Measurements from ENCODE around the gene ZMYM3. TPM values are rescaled to one million over a fixed set of nuclear protein-coding genes. Genes with fewer than 3 reads are reported as not detected.
A peak's percentile ranks its signal among the peaks of the same experiment; 100 is the strongest.

ZMYM3 gene
- total RNA-seq, 1 experiment from 2014 or later: 23.2 TPM

DNA sequence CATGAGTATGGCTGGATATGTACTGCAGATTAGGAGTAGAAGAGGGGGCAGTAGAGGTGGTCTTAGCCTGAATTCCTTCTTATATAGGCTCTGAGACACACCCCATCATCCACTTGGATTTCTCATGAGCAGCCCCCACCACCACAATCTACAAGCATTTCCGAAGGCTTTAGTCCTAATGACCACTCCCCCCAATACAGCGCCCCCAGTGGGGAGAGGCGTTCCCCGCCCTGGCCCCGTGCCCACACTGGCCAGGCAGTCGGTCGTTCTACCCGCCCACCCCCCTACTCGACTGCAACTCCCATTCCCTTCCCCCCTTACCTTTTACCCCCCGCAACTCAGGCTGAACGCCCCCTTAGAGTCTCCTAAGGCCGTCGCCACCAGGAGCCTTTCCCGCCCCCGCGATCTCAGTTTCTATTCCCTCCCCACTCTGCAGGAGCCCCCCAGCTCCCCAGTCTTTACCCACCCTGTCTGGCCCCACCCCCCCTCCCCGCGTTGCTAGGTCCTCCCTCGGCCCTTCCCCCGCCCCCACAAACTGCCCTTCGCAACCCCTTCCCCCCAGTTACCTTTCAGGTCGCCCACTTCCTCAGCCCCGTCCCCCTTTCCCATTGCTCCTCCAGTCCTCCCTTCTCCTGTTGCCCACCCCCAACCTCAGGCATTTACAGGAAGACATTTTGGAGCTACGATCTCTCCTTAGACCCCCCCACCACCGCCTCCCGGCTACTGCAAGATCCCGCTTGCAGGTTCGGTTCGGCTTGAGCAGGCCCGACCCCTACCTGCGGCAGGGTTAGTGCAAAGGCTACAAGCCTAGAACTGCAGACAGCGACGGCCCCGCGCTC, 468 bp downstream of the ZMYM3 start:
- peak; percentile 48 for DNase-seq (ENCODE audit: low read depth)

DNA sequence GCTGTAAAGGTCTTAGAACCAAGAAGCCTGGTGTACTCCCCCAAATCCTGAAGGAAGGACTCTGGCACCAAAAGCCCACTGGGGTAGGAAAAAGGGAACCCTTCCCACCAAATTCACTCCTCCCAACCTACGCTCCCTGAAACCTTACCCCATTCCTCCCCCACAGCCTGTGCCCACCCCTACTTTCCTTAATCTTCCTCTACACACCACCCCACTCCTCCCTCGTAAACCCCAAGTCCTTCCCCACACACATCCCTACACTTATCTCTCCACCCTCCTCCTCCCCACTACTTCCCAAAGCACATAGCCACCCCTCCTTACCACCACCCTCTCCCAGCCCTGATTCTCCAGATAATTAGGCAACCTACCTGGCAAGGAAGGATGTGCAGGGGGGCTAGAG, 1.7 kb downstream of the ZMYM3 start:
- no peak for DNase-seq (ENCODE audit: low read depth)

DNA sequence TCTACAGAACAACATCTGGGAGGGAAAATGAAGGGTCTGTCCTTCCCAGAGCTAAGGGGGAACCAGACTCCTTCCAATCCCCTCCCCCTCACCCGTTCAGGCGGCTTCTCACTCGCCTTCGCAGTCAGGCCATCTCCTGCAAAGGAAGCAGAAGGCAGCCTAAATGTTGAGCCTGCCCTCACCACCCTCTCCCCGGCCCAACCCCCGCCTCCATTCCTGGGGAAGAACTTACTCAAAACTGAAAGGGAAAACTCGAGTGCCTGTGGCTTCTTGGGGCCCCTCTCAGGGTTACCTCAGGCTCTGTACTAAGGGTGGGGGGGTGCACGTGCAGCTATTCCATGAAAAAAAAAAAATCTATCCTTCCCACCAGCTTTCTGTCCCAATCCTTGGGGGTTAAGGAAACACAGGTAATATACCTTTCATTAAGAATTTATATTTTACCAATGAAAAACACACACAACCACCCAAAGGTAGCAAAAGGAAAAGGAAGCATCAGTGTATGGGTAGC, 2.4 kb downstream of the ZMYM3 start:
- no peak for DNase-seq (ENCODE audit: low read depth)

GRCh38 chrX:71250841-71251240, 3.1 kb downstream of the ZMYM3 start:
- DNase-seq (ENCODE audit: low read depth): no peak

DNA sequence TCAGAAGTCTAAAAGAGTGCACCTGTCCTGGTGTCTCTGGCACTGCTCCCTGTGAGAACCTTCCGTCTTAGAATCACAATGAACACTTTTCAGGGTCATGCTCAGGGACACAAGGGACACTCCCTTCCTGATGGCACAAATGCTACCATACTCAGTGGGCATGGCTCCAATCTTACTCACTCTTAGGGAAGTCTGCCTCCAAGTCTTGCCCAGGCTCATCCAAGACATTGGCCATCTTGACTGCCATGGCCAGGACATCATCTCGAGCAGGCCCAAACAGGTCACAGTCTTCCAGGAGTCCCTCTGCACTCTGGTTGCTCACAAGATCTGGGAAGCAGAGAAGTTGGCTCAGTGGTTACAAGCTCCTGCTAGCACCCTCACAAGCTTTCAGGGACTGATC, 8.8 kb downstream of the ZMYM3 start:
- no peak for DNase-seq (ENCODE audit: low read depth)

DNA sequence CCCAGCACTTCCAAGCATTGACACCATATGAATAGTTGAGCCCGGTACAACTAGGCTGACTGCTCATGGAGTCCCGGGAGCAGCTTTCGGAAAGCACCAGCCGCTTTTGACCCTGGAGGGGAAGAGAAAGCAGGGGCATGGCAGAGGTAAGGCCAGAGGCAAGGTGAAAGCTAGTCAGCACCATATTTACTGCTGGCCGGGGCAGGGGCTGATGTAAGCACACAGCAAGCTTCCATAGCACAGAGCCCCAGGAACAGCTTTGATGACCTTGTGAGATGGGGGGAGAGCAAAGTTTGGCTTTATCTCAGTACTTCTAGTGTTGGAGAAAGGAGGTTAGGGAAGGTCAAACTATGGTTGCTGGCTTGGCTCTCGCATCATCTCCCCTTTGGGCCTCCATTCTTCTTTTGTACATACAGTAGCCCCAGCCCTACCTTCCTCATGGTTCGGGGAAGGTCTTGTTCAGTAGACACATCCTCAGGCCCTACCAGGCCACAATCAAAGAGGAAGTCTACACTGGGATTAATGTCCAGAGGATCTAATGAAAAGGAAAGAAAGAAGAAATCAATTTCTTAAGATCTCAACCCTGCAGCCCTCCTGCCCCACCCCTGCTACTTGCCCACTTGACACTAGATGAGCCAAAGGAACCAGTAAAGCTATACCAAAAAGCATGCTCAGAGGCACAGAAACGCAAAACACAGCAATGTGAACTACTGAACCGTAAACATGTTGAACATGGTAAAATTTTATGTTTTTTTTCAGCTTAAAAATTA, 9.4 kb downstream of the ZMYM3 start:
- no peak for DNase-seq (ENCODE audit: low read depth)

DNA sequence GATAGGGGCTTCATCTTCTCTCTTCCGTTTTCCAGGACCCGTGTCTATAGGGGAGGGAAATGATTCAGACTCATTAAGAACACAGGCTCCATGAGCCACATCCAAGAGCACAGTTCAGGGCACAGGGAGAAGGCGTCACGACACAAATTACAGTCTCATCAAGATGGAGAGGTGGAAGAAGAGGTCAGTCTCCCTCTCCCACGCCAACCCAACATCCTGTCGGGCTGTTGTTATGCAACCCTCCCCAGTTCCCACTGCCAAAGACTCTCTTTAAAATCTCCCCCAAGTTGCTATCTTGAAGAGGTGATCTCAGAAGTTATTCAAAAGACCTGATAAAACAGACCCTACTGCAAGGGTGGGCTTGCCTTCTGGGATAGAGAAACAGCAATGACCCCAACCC, 12.6 kb downstream of the ZMYM3 start:
- no peak for DNase-seq (ENCODE audit: low read depth)

- no peak for DNase-seq (ENCODE audit: low read depth)
These were observed 14.2 kb downstream of the ZMYM3 start for GRCh38 chrX:71239781-71240180.

GRCh38 chrX:71236836-71237235, 17.1 kb downstream of the ZMYM3 start:
- no peak for DNase-seq (ENCODE audit: low read depth)

DNA sequence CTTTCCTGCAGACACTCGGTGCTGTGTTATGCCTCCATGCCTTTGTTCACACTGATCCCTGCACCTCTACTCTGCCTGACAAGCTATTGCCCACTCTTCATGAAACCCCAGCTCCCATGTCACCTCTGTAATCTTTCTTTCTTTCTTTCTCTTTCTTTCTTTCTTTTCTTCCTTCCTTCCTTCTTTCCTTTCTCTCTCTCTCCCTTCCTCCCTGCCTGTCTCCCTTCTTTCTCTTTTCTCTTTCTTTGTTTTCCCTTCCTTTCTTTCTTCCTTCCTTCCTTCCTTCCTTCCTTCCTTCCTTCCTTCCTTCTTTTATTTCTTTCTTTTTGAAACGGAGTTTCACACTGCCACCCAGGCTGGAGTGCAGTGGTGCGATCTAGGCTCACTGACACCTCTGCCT, 18.5 kb downstream of the ZMYM3 start:
- DNase-seq (ENCODE audit: low read depth): no peak

DNA sequence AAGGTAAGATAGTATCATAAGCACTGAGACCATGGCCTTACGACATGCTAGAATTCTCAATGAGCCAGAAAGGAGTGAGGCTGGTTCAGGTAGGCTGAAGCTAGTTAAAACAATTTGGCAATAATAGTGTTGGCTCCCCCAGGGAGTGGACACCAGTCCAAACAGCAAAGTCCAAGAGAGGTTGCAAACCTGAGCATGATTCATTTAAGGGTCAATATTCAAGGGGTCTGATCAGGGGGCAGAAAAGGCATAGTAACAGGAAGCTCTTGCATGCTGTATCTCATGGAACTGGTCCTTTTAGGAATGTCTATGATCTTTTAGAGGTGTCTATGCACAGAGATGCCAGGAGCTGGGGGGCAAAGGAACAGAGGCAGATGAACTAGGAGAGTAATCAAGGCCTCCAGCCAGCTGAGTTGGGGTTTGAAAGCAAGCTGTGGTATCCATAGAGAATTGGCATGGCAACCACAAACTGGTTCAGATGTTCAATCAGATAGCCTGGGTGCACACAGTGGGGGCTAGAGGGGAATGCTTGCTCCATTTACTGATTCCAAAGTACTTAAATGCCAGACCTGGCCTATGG, 25.8 kb downstream of the ZMYM3 start:
- DNase-seq (ENCODE audit: low read depth): no peak

GRCh38 chrX:71227370-71228062, 26.4 kb downstream of the ZMYM3 start:
- DNase-seq (ENCODE audit: low read depth): no peak

DNA sequence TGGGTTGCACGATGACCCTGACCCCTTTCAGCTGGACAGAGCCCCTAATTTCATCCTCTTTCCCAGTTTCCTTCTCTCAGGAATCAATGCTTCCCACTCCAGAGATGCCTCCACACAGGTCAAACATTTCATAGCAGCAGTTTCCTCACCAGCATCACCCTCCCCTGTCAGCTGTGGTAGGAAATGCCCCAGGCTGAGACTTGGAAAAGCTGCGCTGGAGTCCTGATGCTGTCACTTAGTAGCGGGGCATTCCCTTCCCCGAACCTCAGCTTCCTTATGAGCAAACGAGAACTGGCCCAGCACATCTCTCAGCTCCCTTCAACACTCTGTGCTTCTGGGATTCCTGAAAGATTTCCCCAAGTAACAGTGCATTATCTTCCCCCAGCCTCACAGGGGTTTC, 28.3 kb downstream of the ZMYM3 start:
- DNase-seq (ENCODE audit: low read depth): peak; percentile 47

- no peak for DNase-seq (ENCODE audit: low read depth)
These were observed 28.9 kb downstream of the ZMYM3 start for GRCh38 chrX:71225009-71225408.

DNA sequence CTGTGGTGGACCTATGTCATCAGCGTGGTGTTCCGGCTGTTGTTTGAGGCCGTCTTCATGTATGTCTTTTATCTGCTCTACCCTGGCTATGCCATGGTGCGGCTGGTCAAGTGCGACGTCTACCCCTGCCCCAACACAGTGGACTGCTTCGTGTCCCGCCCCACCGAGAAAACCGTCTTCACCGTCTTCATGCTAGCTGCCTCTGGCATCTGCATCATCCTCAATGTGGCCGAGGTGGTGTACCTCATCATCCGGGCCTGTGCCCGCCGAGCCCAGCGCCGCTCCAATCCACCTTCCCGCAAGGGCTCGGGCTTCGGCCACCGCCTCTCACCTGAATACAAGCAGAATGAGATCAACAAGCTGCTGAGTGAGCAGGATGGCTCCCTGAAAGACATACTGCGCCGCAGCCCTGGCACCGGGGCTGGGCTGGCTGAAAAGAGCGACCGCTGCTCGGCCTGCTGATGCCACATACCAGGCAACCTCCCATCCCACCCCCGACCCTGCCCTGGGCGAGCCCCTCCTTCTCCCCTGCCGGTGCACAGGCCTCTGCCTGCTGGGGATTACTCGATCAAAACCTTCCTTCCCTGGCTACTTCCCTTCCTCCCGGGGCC, 29.7 kb downstream of the ZMYM3 start:
- DNase-seq (ENCODE audit: low read depth): no peak

DNA sequence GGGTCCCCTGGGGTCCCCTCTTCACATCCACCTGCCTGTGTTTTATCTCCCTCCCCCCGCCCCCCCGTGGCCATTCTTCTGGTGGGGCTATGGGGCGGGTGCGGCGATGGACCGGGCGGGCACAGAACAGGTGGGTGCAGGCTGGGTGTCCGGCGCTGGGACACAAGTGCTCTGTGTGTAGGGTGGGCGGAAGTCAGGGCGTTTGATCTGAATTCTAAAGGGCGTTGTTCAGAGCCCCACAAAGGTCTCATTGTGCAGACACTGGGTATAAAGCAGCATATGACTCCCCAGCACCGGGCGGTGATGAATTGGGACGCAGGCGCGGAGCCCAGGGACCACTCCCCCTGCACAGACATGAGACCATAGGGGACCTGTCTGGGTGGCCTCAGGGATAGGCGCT, 31.0 kb downstream of the ZMYM3 start, which contains the start of gene GJB1:
GJB1 (plus strand) TSS at position 296 of the 400 bp plus-strand sequence. CDS start 484 bp downstream, outside the sequence.
- peak; percentile 13 for DNase-seq (ENCODE audit: low read depth)

DNA sequence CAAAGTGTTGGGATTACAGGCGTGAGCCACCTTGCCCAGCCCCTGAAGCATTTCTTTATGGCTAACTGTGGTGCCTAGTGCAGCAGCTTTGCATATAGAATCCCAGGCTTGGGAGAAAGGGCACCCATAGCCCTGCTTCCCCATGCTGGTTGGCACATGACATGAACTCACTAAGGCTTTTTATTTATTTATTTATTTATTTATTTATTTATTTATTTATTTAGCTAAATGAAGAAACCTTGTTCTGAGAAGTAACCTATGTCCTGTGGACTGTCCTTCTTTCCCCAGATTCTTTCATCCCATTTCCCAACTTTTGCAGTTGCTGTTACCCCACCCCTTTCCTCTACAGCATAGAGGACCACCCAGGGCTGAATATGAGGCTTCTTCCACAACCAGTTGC, 32.8 kb downstream of the ZMYM3 start:
- DNase-seq (ENCODE audit: low read depth): no peak

- DNase-seq (ENCODE audit: low read depth): no peak
These were observed 36.6 kb downstream of the ZMYM3 start for GRCh38 chrX:71217298-71217697.

- no peak for DNase-seq (ENCODE audit: low read depth)
These were observed 37.5 kb downstream of the ZMYM3 start for GRCh38 chrX:71216485-71216884.

GRCh38 chrX:71215338-71215912, 38.5 kb downstream of the ZMYM3 start:
- no peak for DNase-seq (ENCODE audit: low read depth)

All from RPMI7951 (cell line).